ENCODE measurements around the gene MRPS2. TPM values are rescaled to one million over a fixed set of nuclear protein-coding genes. Genes with fewer than 3 reads are reported as not detected.

MRPS2 gene
- total RNA-seq, 1 donor, result 12.5 TPM

- no peaks in the 10 kb centered on the region for H3K9me3 ChIP-seq (ENCODE audit: low read depth, low read length)
- no peaks in the 10 kb centered on the region for H3K4me1 ChIP-seq (ENCODE audit: insufficient read depth, low read length)
- no peak overlapping the region for H3K4me3 ChIP-seq (ENCODE audit: low read length)
- H3K27me3 ChIP-seq (ENCODE audit: insufficient read depth, low read length), result no peaks in the 10 kb centered on the region
These were observed 12.5 kb upstream of the MRPS2 start for GRCh38 chr9:135488013-135488330.

GRCh38 chr9:135488527-135488926 lies 12.0 kb upstream of the MRPS2 start:
- Histone ChIP-seq H3K4me1 (ENCODE audit: insufficient read depth, low read length) (no peaks in the 10 kb centered on the region), H3K9me3 (ENCODE audit: low read depth, low read length) (no peaks in the 10 kb centered on the region), H3K27me3 (ENCODE audit: insufficient read depth, low read length) (no peaks in the 10 kb centered on the region), H3K4me3 (ENCODE audit: low read length) (no peak overlapping the region)

GRCh38 chr9:135489188-135489906 lies 11.1 kb upstream of the MRPS2 start:
- H3K27me3 ChIP-seq (ENCODE audit: insufficient read depth, low read length), result no peaks in the 10 kb centered on the region
- H3K4me1 ChIP-seq (ENCODE audit: insufficient read depth, low read length), result no peaks in the 10 kb centered on the region
- H3K9me3 ChIP-seq (ENCODE audit: low read depth, low read length), result no peaks in the 10 kb centered on the region
- no peak overlapping the region for H3K4me3 ChIP-seq (ENCODE audit: low read length)

DNA sequence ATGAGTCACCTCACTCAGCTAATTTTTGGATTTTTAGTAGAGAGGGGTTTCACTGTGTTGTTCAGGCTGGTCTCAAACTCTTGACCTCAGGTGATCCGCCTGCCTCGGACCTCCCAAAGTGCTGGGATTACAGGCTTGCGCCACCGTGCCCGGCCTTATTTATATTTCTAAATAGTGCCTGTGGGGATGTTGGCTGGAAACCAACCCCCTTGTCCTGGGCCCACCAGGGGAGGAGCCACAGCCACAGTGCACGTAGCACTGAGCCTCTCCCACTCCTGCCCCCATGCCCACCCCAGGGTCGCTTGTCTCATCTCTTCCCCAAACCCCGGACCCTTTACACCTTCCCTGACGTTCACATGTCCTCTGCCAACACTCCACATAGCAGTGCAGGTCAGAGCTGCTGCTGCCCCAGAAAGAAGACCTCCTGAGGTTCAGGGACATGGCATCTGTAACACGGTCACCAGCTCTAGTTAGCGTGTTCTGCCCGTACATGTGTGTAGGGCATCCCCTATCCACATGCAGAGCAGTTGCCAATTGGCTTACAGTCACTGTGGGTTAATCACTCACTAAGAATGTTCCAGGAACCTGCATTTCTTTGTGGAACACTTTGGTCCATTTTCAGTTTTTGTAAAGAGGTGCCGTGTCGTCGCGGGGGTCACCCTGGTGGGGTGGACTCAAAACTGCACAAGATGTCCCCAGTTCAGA lies 10.2 kb upstream of the MRPS2 start:
- Histone ChIP-seq H3K9me3 (ENCODE audit: low read depth, low read length) (no peaks in the 10 kb centered on the region), H3K4me1 (ENCODE audit: insufficient read depth, low read length) (no peaks in the 10 kb centered on the region), H3K4me3 (ENCODE audit: low read length) (no peak overlapping the region), H3K27me3 (ENCODE audit: insufficient read depth, low read length) (no peaks in the 10 kb centered on the region)

DNA sequence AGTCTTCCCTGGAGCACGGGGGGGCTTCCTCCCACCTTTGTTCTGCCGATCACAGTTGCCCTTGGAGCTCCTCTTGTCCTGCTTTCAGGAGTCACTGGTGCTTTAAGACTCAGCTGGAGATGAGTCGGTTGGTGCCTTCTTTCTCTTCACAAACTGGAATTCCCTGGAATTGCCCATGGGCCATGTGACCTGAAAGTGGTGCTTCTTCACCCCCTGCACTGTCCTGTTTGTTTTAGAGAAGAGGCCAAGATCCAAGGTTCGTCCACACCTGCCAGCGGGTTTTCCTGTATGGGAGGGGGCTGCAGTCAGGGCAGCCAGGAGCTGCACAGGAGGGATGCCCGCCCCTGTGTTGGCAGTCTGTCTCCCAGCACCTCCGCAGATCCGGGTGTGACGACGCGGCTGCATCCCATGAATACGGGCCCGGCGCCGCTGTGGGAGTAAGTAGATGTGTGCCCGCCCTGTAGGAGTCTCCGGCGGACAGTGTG lies 9.5 kb upstream of the MRPS2 start:
- no peak overlapping the region for H3K4me3 ChIP-seq (ENCODE audit: low read length)
- H3K27me3 ChIP-seq (ENCODE audit: insufficient read depth, low read length), result no peaks in the 10 kb centered on the region
- no peaks in the 10 kb centered on the region for H3K9me3 ChIP-seq (ENCODE audit: low read depth, low read length)
- H3K4me1 ChIP-seq (ENCODE audit: insufficient read depth, low read length), result no peaks in the 10 kb centered on the region

DNA sequence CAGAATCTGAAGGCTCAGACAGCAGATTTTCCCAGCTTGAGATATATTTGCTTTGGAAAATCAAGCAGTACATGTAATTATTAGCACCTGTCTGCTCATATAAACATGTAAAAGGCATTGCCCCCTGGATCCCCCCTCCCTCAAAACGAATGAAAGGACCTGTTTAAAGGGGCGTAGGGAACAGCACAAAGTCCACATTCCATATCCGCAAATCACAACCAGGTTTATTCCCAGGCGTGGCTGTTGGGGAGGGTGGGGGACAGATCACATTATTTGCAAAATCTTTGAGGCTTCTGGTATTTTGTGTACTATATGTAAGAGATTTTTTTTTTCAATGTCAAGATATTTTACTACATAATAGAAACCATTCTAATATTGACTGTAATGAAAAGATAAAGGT lies 8.7 kb upstream of the MRPS2 start:
- H3K9me3 ChIP-seq (ENCODE audit: low read depth, low read length), result no peaks in the 10 kb centered on the region
- no peak overlapping the region for H3K4me3 ChIP-seq (ENCODE audit: low read length)
- H3K27me3 ChIP-seq (ENCODE audit: insufficient read depth, low read length), result no peaks in the 10 kb centered on the region
- no peaks in the 10 kb centered on the region for H3K4me1 ChIP-seq (ENCODE audit: insufficient read depth, low read length)

GRCh38 chr9:135492886-135493669 lies 7.4 kb upstream of the MRPS2 start:
- Histone ChIP-seq H3K4me1 (ENCODE audit: insufficient read depth, low read length) (no peaks in the 10 kb centered on the region), H3K27me3 (ENCODE audit: insufficient read depth, low read length) (no peaks in the 10 kb centered on the region), H3K9me3 (ENCODE audit: low read depth, low read length) (no peaks in the 10 kb centered on the region), H3K4me3 (ENCODE audit: low read length) (no peak overlapping the region)

DNA sequence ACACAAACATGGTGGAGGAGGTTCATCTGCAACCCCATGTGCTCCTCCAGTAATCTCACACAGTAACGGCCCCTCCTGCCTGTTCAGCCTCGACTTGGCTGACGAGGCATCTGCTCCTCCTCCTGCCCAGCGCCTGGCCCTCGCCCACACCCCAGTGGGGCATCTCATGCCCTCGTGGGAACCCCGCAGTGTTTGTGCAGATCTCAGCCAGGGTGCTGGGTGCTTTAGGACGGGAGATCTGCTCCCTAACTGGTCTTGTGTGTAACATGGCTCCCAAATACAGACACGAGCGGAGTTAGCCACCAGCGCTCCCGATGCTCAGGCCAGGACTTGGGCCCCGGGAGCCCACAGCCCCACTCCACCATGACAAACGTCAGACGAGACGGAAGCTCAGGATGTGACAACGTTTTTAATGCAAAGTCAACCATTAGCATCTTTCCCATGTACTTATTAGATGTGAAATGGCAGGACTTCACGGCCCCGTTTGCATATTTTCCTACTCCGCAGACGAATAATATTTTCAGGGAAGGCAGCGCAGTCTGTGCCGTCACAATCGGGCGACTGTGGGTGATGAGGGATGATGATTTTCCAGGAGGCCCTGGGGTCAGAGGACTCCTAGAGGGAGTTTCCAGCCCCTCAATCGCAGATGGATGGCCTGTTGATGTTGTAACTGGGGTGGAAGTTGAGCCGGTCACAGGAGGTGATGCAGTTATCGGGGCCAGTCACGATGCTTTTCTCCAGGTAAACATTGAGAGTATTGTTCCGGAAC lies 5.5 kb upstream of the MRPS2 start:
- Histone ChIP-seq H3K9me3 (ENCODE audit: low read depth, low read length) (no peaks in the 10 kb centered on the region), H3K27me3 (ENCODE audit: insufficient read depth, low read length) (no peaks in the 10 kb centered on the region), H3K4me1 (ENCODE audit: insufficient read depth, low read length) (peaks cover 9% of the 10 kb centered on the region), H3K4me3 (ENCODE audit: low read length) (no peak overlapping the region)

- Histone ChIP-seq H3K4me1 (ENCODE audit: insufficient read depth, low read length) (peaks cover 26% of the 10 kb centered on the region), H3K9me3 (ENCODE audit: low read depth, low read length) (no peaks in the 10 kb centered on the region), H3K27me3 (ENCODE audit: insufficient read depth, low read length) (no peaks in the 10 kb centered on the region), H3K4me3 (ENCODE audit: low read length) (no peak overlapping the region)
These were observed 1.9 kb upstream of the MRPS2 start for GRCh38 chr9:135498381-135499126.

- Histone ChIP-seq H3K27me3 (ENCODE audit: insufficient read depth, low read length) (no peaks in the 10 kb centered on the region), H3K4me3 (ENCODE audit: low read length) (peak overlapping the region; percentile 62), H3K9me3 (ENCODE audit: low read depth, low read length) (no peaks in the 10 kb centered on the region), H3K4me1 (ENCODE audit: insufficient read depth, low read length) (peaks cover 26% of the 10 kb centered on the region)
These were observed 984 bp upstream of the MRPS2 start for GRCh38 chr9:135499326-135500070.

DNA sequence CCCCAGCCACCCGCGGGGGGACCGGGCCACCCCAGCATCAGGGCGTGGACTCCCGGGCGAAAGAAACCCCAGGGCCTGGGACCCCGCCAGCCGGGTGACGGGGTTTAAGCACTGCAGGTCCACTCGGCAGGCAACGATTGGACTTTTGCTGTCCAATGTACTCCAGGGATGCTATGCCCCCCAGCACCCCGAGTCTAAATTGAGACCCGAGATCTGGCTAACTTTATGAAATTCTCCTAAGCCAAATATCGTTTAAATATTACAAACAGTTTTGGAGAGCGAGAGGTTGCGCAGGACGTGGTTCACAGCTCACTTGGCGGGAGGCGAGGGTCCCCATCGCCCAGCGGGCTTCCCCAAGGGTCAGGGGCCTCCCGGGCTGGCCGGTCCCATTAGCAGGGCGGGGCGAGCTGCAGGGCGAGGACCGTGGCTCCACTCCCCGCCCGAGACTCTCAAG lies 384 bp upstream of the MRPS2 start:
- Histone ChIP-seq H3K4me1 (ENCODE audit: insufficient read depth, low read length) (peaks cover 26% of the 10 kb centered on the region), H3K27me3 (ENCODE audit: insufficient read depth, low read length) (no peaks in the 10 kb centered on the region), H3K9me3 (ENCODE audit: low read depth, low read length) (no peaks in the 10 kb centered on the region), H3K4me3 (ENCODE audit: low read length) (peak overlapping the region; percentile 62)

- no peaks in the 10 kb centered on the region for H3K27me3 ChIP-seq (ENCODE audit: insufficient read depth, low read length)
These were observed 1.0 kb downstream of the MRPS2 start for GRCh38 chr9:135501261-135502167.

More at GRCh38 chr9:135501261-135502167, 1.0 kb downstream of the MRPS2 start:
- Histone ChIP-seq H3K4me3 (ENCODE audit: low read length) (peak overlapping the region; percentile 62), H3K4me1 (ENCODE audit: insufficient read depth, low read length) (peaks cover 26% of the 10 kb centered on the region), H3K9me3 (ENCODE audit: low read depth, low read length) (no peaks in the 10 kb centered on the region)

All from mononuclear cell (primary cell).